ENCODE measurements around the gene ZCCHC2. TPM values are rescaled to one million over a fixed set of nuclear protein-coding genes. Genes with fewer than 3 reads are reported as not detected.

The ZCCHC2 gene
- total RNA-seq, 3 donors from 2014 or later = 24.3 to 36.3 (median 26.2) TPM

GRCh38 chr18:62500174-62500573, 22.7 kb upstream of the ZCCHC2 start:
- H3K27ac ChIP-seq = no peak overlapping the region
- TF ChIP-seq POLR2A (IDR thresholded peaks at IDR 0.05) (no peak), POLR2AphosphoS5 (IDR thresholded peaks at IDR 0.05) (no peak), CTCF (IDR thresholded peaks at IDR 0.05) (no peak)
- H3K4me1 ChIP-seq = no peaks in the 10 kb centered on the region
- H3K9me3 ChIP-seq = no peaks in the 10 kb centered on the region
- intact Hi-C loops (cut with DNase I; ENCODE audit: low total_unique reads) = no loop called here
- H3K4me3 ChIP-seq = no peak overlapping the region
- no peak for DNase-seq (ENCODE audit: low spot score in 2 of 2)
- no peaks in the 10 kb centered on the region for H3K27me3 ChIP-seq
- H3K36me3 ChIP-seq = no peaks in the 10 kb centered on the region

- H3K9me3 ChIP-seq = no peaks in the 10 kb centered on the region
- no peak overlapping the region for H3K27ac ChIP-seq
- TF ChIP-seq POLR2AphosphoS5 (IDR thresholded peaks at IDR 0.05) (no peak), CTCF (IDR thresholded peaks at IDR 0.05) (no peak), POLR2A (IDR thresholded peaks at IDR 0.05) (no peak)
- H3K4me1 ChIP-seq = no peaks in the 10 kb centered on the region
- intact Hi-C loops (cut with DNase I; ENCODE audit: low total_unique reads) = no loop called here
- H3K27me3 ChIP-seq = no peaks in the 10 kb centered on the region
- no peaks in the 10 kb centered on the region for H3K36me3 ChIP-seq
- DNase-seq (ENCODE audit: low spot score in 2 of 2) = no peak
- H3K4me3 ChIP-seq = no peak overlapping the region
These were observed 21.7 kb upstream of the ZCCHC2 start for GRCh38 chr18:62500966-62501591.

GRCh38 chr18:62505669-62506494, 16.9 kb upstream of the ZCCHC2 start:
- H3K27ac ChIP-seq = peak overlapping the region; percentile 62 to 80
- H3K4me1 ChIP-seq = no peaks in the 10 kb centered on the region

GRCh38 chr18:62506495-62507143, 16.2 kb upstream of the ZCCHC2 start:
- H3K4me1 ChIP-seq = no peaks in the 10 kb centered on the region
- no peak for DNase-seq (ENCODE audit: low spot score in 2 of 2)
- H3K36me3 ChIP-seq = no peaks in the 10 kb centered on the region
- H3K27me3 ChIP-seq = no peaks in the 10 kb centered on the region
- H3K4me3 ChIP-seq = peak overlapping the region; percentile 34 to 57 (median 55)
- no peak for TF ChIP-seq POLR2A (IDR thresholded peaks at IDR 0.05)
- TF ChIP-seq POLR2AphosphoS5 (IDR thresholded peaks at IDR 0.05) = no peak
- no peak for TF ChIP-seq CTCF (IDR thresholded peaks at IDR 0.05)
- peak overlapping the region; percentile 62 to 80 for H3K27ac ChIP-seq
- intact Hi-C loops (cut with DNase I; ENCODE audit: low total_unique reads) = no loop called here
- H3K9me3 ChIP-seq = peaks cover 0 to 5% of the 10 kb centered on the region in 2 donors

More at GRCh38 chr18:62505669-62506494, 16.9 kb upstream of the ZCCHC2 start:
- TF ChIP-seq CTCF (IDR thresholded peaks at IDR 0.05) (no peak), POLR2AphosphoS5 (IDR thresholded peaks at IDR 0.05) (no peak), POLR2A (IDR thresholded peaks at IDR 0.05) (no peak)
- DNase-seq (ENCODE audit: low spot score in 2 of 2) = no peak
- Histone ChIP-seq H3K27me3 (no peaks in the 10 kb centered on the region), H3K36me3 (no peaks in the 10 kb centered on the region), H3K4me3 (peak overlapping the region; percentile 34 to 57 (median 55)), H3K9me3 (peaks cover 0 to 1% of the 10 kb centered on the region in 2 donors)
- intact Hi-C loops (cut with DNase I; ENCODE audit: low total_unique reads) = no loop called here

All from breast epithelium (tissue), 4 donors.